Activated T-helper 2 cell treated with anti-CD3 and anti-CD28 coated beads, Interferon-gamma antibody, Interleukin-2, Interleukin-4, amounts not matched to agents 10 μg/mL and 5 μg/mL and 100 μg/mL, durations not matched to agents 14 hours and 24 hours and 36 hours (primary cell): ENCODE data around the gene CNPY4. TPM values are rescaled to one million over a fixed set of nuclear protein-coding genes. Genes with fewer than 3 reads are reported as not detected.
"Not testable (repeated sequence)": the region's sequence is repeated elsewhere in the genome, so short reads cannot be mapped to it uniquely, and the experiment has no call there.

Experiments used
- DNase-seq: peaks from one replicate; pipeline ENCODE4 v3.0.0; 2021; ENCODE audit warnings: low spot score
- H3K27ac Mint-ChIP-seq: one replicate; pipeline ENCODE4 v1.8.0; 2021; ENCODE audit warnings: mixed read lengths
- H3K27me3 Mint-ChIP-seq: one replicate; pipeline ENCODE4 v1.8.0; 2021; ENCODE audit warnings: low read depth, mixed read lengths
- H3K36me3 Mint-ChIP-seq: one replicate; pipeline ENCODE4 v1.8.0; 2021; ENCODE audit warnings: low read depth, mixed read lengths
- H3K4me1 Mint-ChIP-seq: one replicate; pipeline ENCODE4 v1.8.0; 2021; ENCODE audit warnings: low read depth, mixed read lengths
- H3K4me3 Mint-ChIP-seq: one replicate; pipeline ENCODE4 v1.8.0; 2021; ENCODE audit warnings: low read depth, mild to moderate bottlenecking, moderate library complexity, mixed read lengths
- H3K9me3 Mint-ChIP-seq: one replicate; pipeline ENCODE4 v1.8.0; 2021; ENCODE audit warnings: mixed read lengths
- intact Hi-C: fragments of 100-400 bp; cut with micrococcal nuclease; formaldehyde crosslinking; loops from one replicate; pipeline ENCODE4 v1.15.1; 2023
- total RNA-seq: library from RNA; stranded (reverse); gene quantifications from 2 replicates; pipeline ENCODE4 v1.2.3, GENCODE V29; 2022

CNPY4 gene
- total RNA-seq, 1 donor from 2014 or later: 19.1 TPM

- Mint-ChIP-seq H3K9me3 (no peaks in the 10 kb centered on the region), H3K36me3 (peaks cover 22% of the 10 kb centered on the region), H3K27ac (peak overlapping the region; percentile 52), H3K27me3 (no peaks in the 10 kb centered on the region), H3K4me3 (peak overlapping the region; percentile 77), H3K4me1 (peaks cover 31% of the 10 kb centered on the region)
- no peak for DNase-seq
- intact Hi-C loops: loop anchor here (1.0 to 10.0 kb wide), 4 partner anchors 9 to 213 kb away; partner anchors contain the start of genes AP4M1, CNPY4, COPS6 and MCM7
Observed at GRCh38 chr7:100127866-100128636, 8.6 kb downstream of the CNPY4 start.

GRCh38 chr7:100128637-100128963 lies 9.2 kb downstream of the CNPY4 start:
- no peak for DNase-seq
- Mint-ChIP-seq H3K4me3 (peak overlapping the region; percentile 77), H3K27ac (no peak overlapping the region), H3K27me3 (no peaks in the 10 kb centered on the region), H3K9me3 (no peaks in the 10 kb centered on the region), H3K4me1 (peaks cover 31% of the 10 kb centered on the region), H3K36me3 (peaks cover 20% of the 10 kb centered on the region)
- intact Hi-C loops: loop anchor here (10.0 kb wide), 1 partner anchor 214 kb away; the partner anchor contains the start of gene TRIM4

GRCh38 chr7:100130220-100130607 lies 10.8 kb downstream of the CNPY4 start:
- not testable (repeated sequence) for H3K9me3 Mint-ChIP-seq, H3K27ac Mint-ChIP-seq, H3K4me3 Mint-ChIP-seq, DNase-seq, H3K27me3 Mint-ChIP-seq, H3K36me3 Mint-ChIP-seq
- peaks cover 24% of the 10 kb centered on the region for H3K4me1 Mint-ChIP-seq
- intact Hi-C loops: loop anchor here (5.0 to 10.0 kb wide), 2 partner anchors 138 to 215 kb away; no protein-coding TSS in a partner anchor

GRCh38 chr7:100130608-100131453 lies 11.4 kb downstream of the CNPY4 start:
- H3K27ac Mint-ChIP-seq: no peak overlapping the region
- H3K27me3 Mint-ChIP-seq: no peaks in the 10 kb centered on the region
- H3K36me3 Mint-ChIP-seq: peaks cover 6% of the 10 kb centered on the region
- no peak overlapping the region for H3K4me3 Mint-ChIP-seq
- intact Hi-C loops: loop anchor here (1.0 to 10.0 kb wide), 3 partner anchors 139 to 214 kb away; no protein-coding TSS in a partner anchor
- DNase-seq: peak; percentile 78
- no peaks in the 10 kb centered on the region for H3K9me3 Mint-ChIP-seq
- H3K4me1 Mint-ChIP-seq: peaks cover 19% of the 10 kb centered on the region

GRCh38 chr7:100132126-100132525 lies 12.7 kb downstream of the CNPY4 start:
- no peaks in the 10 kb centered on the region for H3K9me3 Mint-ChIP-seq
- H3K27me3 Mint-ChIP-seq: no peaks in the 10 kb centered on the region
- no peaks in the 10 kb centered on the region for H3K36me3 Mint-ChIP-seq
- no peak overlapping the region for H3K4me3 Mint-ChIP-seq
- H3K4me1 Mint-ChIP-seq: peaks cover 19% of the 10 kb centered on the region
- no peak overlapping the region for H3K27ac Mint-ChIP-seq
- intact Hi-C loops: loop anchor here (1.0 to 10.0 kb wide), 4 partner anchors 85 to 275 kb away; no protein-coding TSS in a partner anchor
- no peak for DNase-seq

- Mint-ChIP-seq H3K4me1 (peaks cover 22% of the 10 kb centered on the region), H3K9me3 (no peaks in the 10 kb centered on the region), H3K4me3 (no peak overlapping the region), H3K27ac (no peak overlapping the region), H3K27me3 (no peaks in the 10 kb centered on the region), H3K36me3 (no peaks in the 10 kb centered on the region)
- DNase-seq: peak; percentile 65
- intact Hi-C loops: loop anchor here (1.0 to 10.0 kb wide), 4 partner anchors 85 to 274 kb away; no protein-coding TSS in a partner anchor
Observed at GRCh38 chr7:100132697-100133151, 13.3 kb downstream of the CNPY4 start.

- DNase-seq: no peak
- intact Hi-C loops: loop anchor here (10.0 kb wide), 1 partner anchor 207 kb away; no protein-coding TSS in a partner anchor
- Mint-ChIP-seq H3K27ac (no peak overlapping the region), H3K4me1 (peaks cover 19% of the 10 kb centered on the region), H3K9me3 (no peaks in the 10 kb centered on the region), H3K27me3 (no peaks in the 10 kb centered on the region), H3K36me3 (no peaks in the 10 kb centered on the region), H3K4me3 (no peak overlapping the region)
Observed at GRCh38 chr7:100137851-100138760, 18.7 kb downstream of the CNPY4 start.

- DNase-seq: no peak
- no peaks in the 10 kb centered on the region for H3K27me3 Mint-ChIP-seq
- no peak overlapping the region for H3K27ac Mint-ChIP-seq
- no peak overlapping the region for H3K4me3 Mint-ChIP-seq
- no peaks in the 10 kb centered on the region for H3K9me3 Mint-ChIP-seq
- peaks cover 19% of the 10 kb centered on the region for H3K4me1 Mint-ChIP-seq
- intact Hi-C loops: no loop called here
- no peaks in the 10 kb centered on the region for H3K36me3 Mint-ChIP-seq
Observed at GRCh38 chr7:100141555-100141949, 22.1 kb downstream of the CNPY4 start.

GRCh38 chr7:100142461-100142860 lies 23.0 kb downstream of the CNPY4 start:
- no peak for DNase-seq
- Mint-ChIP-seq H3K4me1 (peaks cover 19% of the 10 kb centered on the region), H3K9me3 (no peaks in the 10 kb centered on the region), H3K27ac (no peak overlapping the region), H3K4me3 (no peak overlapping the region), H3K27me3 (no peaks in the 10 kb centered on the region), H3K36me3 (no peaks in the 10 kb centered on the region)
- intact Hi-C loops: no loop called here

- H3K36me3 Mint-ChIP-seq, H3K27me3 Mint-ChIP-seq, H3K9me3 Mint-ChIP-seq, DNase-seq, H3K27ac Mint-ChIP-seq, intact Hi-C loops, H3K4me3 Mint-ChIP-seq: not testable (repeated sequence)
- peaks cover 14% of the 10 kb centered on the region for H3K4me1 Mint-ChIP-seq
Observed at GRCh38 chr7:100146350-100146749, 26.9 kb downstream of the CNPY4 start.

- peaks cover 14% of the 10 kb centered on the region for H3K4me1 Mint-ChIP-seq
- no peak overlapping the region for H3K4me3 Mint-ChIP-seq
- no peaks in the 10 kb centered on the region for H3K9me3 Mint-ChIP-seq
- no peak overlapping the region for H3K27ac Mint-ChIP-seq
- no peaks in the 10 kb centered on the region for H3K27me3 Mint-ChIP-seq
- intact Hi-C loops: no loop called here
- no peak for DNase-seq
- H3K36me3 Mint-ChIP-seq: peaks cover 13% of the 10 kb centered on the region
Observed at GRCh38 chr7:100147278-100147677, 27.8 kb downstream of the CNPY4 start.

GRCh38 chr7:100148225-100148558 lies 28.8 kb downstream of the CNPY4 start:
- no peaks in the 10 kb centered on the region for H3K9me3 Mint-ChIP-seq
- H3K4me3 Mint-ChIP-seq: peak overlapping the region; percentile 96
- peak overlapping the region; percentile 95 for H3K27ac Mint-ChIP-seq
- no peaks in the 10 kb centered on the region for H3K27me3 Mint-ChIP-seq
- H3K4me1 Mint-ChIP-seq: peaks cover 18% of the 10 kb centered on the region
- H3K36me3 Mint-ChIP-seq: peaks cover 21% of the 10 kb centered on the region
- DNase-seq: no peak
- intact Hi-C loops: loop anchor here (2.0 kb wide), 2 partner anchors 59 to 61 kb away; partner anchors contain the start of gene COPS6
